HG03378 (cell line): ENCODE results near the gene LRRC8D.

ENCODE experiments used
- ATAC-seq: cut with Tn5 transposase; IDR thresholded peaks from one replicate; pipeline ENCODE4 v1.9.1; 2021; ENCODE audit warnings: mild to moderate bottlenecking, moderate library complexity; ENCODE audit not compliant: unreplicated experiment

LRRC8D gene

GRCh38 chr1:89890085-89890752 is 69.4 kb downstream of the LRRC8D start:
- ATAC-seq = no peak

- no peak for ATAC-seq
Measured at GRCh38 chr1:89892816-89893215, 72.0 kb downstream of the LRRC8D start.

GRCh38 chr1:89894210-89895201 is 73.7 kb downstream of the LRRC8D start:
- no peak for ATAC-seq

GRCh38 chr1:89896105-89896942 is 75.5 kb downstream of the LRRC8D start:
- ATAC-seq = no peak

- no peak for ATAC-seq
Measured at GRCh38 chr1:89897347-89898133, 76.7 kb downstream of the LRRC8D start.

GRCh38 chr1:89898150-89898549 is 77.3 kb downstream of the LRRC8D start:
- ATAC-seq = no peak

GRCh38 chr1:89898695-89899470 is 78.1 kb downstream of the LRRC8D start:
- ATAC-seq = no peak

- no peak for ATAC-seq
Measured at GRCh38 chr1:89900323-89900722, 79.5 kb downstream of the LRRC8D start.

GRCh38 chr1:89900791-89901708 is 80.2 kb downstream of the LRRC8D start:
- no peak for ATAC-seq

- no peak for ATAC-seq
Measured at GRCh38 chr1:89901957-89902669, 81.3 kb downstream of the LRRC8D start.

- no peak for ATAC-seq
Measured at GRCh38 chr1:89903550-89903949, 82.7 kb downstream of the LRRC8D start.

- no peak for ATAC-seq
Measured at GRCh38 chr1:89904219-89904980, 83.6 kb downstream of the LRRC8D start.

- no peak for ATAC-seq
Measured at GRCh38 chr1:89905395-89906058, 84.7 kb downstream of the LRRC8D start.

GRCh38 chr1:89906088-89906487 is 85.3 kb downstream of the LRRC8D start:
- no peak for ATAC-seq

GRCh38 chr1:89907727-89908212 is 86.9 kb downstream of the LRRC8D start:
- no peak for ATAC-seq

- no peak for ATAC-seq
Measured at GRCh38 chr1:89908273-89908671, 87.4 kb downstream of the LRRC8D start.
